Forelimb muscle (tissue), 1 donor: Measurements from ENCODE around the gene RIIAD1. TPM values are rescaled to one million over a fixed set of nuclear protein-coding genes. Genes with fewer than 3 reads are reported as not detected.

ENCODE experiments used
- polyA plus RNA-seq: library from polyadenylated mRNA; unstranded; fragments of 120-200 nt; gene quantifications from one replicate; pipeline ENCODE4 v1.2.1, GENCODE V29; 2013; ENCODE audit not compliant: insufficient read length

Gene RIIAD1
- polyA plus RNA-seq, 1 donor, result 0.63 TPM

Other genes with a start within 250 kb of the RIIAD1 start
- 0.52 TPM for gene CGN, start 210.1 kb upstream of the RIIAD1 start, polyA plus RNA-seq
- gene TUFT1, start 181.2 kb upstream of the RIIAD1 start, polyA plus RNA-seq, result 9.5 TPM
- 18.9 TPM for gene SNX27, start 109.5 kb upstream of the RIIAD1 start, polyA plus RNA-seq
- gene CELF3, start 4.7 kb upstream of the RIIAD1 start, polyA plus RNA-seq, result 1.2 TPM
- 69.5 TPM for gene MRPL9, start 42.0 kb downstream of the RIIAD1 start, polyA plus RNA-seq
- 4.0 TPM for gene TDRKH, start 69.0 kb downstream of the RIIAD1 start, polyA plus RNA-seq
- 0.47 TPM for gene LINGO4, start 83.9 kb downstream of the RIIAD1 start, polyA plus RNA-seq
- 10.8 TPM for gene RORC, start 110.3 kb downstream of the RIIAD1 start, polyA plus RNA-seq
- 0.23 TPM for gene C2CD4D, start 118.3 kb downstream of the RIIAD1 start, polyA plus RNA-seq
- gene THEM5, start 132.2 kb downstream of the RIIAD1 start, polyA plus RNA-seq, result 0.56 TPM
- 16.1 TPM for gene THEM4, start 188.0 kb downstream of the RIIAD1 start, polyA plus RNA-seq